Liver (tissue), 3 donors: ENCODE measurements around the gene DCLK2.

Source experiments
- ATF3 ChIP-seq: IDR thresholded peaks from 2 replicates; pipeline ENCODE4 v1.6.1; 2016; ENCODE audit warnings: antibody characterized with exemption
- CTCF ChIP-seq: fragments of 150-350 bp; IDR thresholded peaks from 2 replicates; pipeline ENCODE4 v1.5.1; 2017; ENCODE audit warnings: improper control_type of control experiment, low read depth, low read length; ENCODE audit not compliant: missing input control
- EGR1 ChIP-seq, 2 donors: IDR thresholded peaks; 2 replicates each; pipeline ENCODE4 v1.6.1; 2016 to 2018; ENCODE audit warnings: antibody characterized with exemption in 2 of 2, low read depth in 2 of 2
- HNF4A ChIP-seq, 2 donors: conservative IDR thresholded peaks; 2 replicates each; pipeline ENCODE4 v1.6.1; 2016; ENCODE audit warnings: antibody characterized with exemption in 2 of 2, mild to moderate bottlenecking in 2 of 2
- HNF4G ChIP-seq: IDR thresholded peaks from 2 replicates; pipeline ENCODE4 v1.6.1; 2016; ENCODE audit warnings: antibody characterized with exemption
- JUND ChIP-seq, 2 donors: IDR thresholded peaks; 2 replicates each; pipeline ENCODE4 v1.6.1; 2016; ENCODE audit warnings: antibody characterized with exemption in 2 of 2
- MAX ChIP-seq: IDR thresholded peaks from 2 replicates; pipeline ENCODE4 v1.6.1; 2016; ENCODE audit warnings: antibody characterized with exemption
- RAD21 ChIP-seq, 2 donors: IDR thresholded peaks; 2 replicates each; pipeline ENCODE4 v1.6.1; 2016; ENCODE audit warnings: antibody characterized with exemption in 2 of 2, mild to moderate bottlenecking in 2 of 2
- REST ChIP-seq: IDR thresholded peaks from 2 replicates; pipeline ENCODE4 v1.6.1; 2016; ENCODE audit warnings: antibody characterized with exemption, mild to moderate bottlenecking
- TAF1 ChIP-seq: conservative IDR thresholded peaks from 2 replicates; pipeline ENCODE4 v1.6.1; 2016; ENCODE audit warnings: antibody characterized with exemption, mild to moderate bottlenecking
- YY1 ChIP-seq: IDR thresholded peaks from 2 replicates; pipeline ENCODE4 v1.6.1; 2016; ENCODE audit warnings: antibody characterized with exemption, mild to moderate bottlenecking
- donor health status: healthy.
- donor health status: healthy.

DNA sequence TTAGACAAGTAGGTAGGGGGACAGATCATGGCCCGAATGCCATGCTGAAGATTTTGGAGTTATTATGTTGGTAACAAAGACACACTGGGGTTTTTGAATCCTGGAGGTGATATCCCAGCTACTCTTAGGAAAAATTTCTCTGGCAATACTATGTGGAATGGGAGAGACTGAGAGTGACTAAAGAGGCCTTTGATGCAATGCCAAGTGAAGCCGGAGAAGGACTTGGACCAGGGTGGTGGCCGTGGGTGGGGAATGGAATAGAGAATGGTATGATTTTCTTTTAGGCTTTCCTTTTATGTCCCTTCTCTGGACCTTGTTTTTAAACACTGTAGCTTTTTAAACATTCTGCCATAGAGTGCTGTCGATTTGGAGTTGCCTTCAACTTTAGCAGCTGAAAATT is 141.6 kb downstream of the DCLK2 start:
- TF ChIP-seq CTCF = no peak
- TF ChIP-seq REST = no peak
- no peak for TF ChIP-seq JUND (IDR thresholded peaks at IDR 0.05)
- no peak for TF ChIP-seq HNF4G
- TF ChIP-seq MAX = no peak
- no peak for TF ChIP-seq ATF3
- no peak for TF ChIP-seq RAD21 (IDR thresholded peaks at IDR 0.05)
- no peak for TF ChIP-seq YY1
- TF ChIP-seq TAF1 = no peak
- no peak for TF ChIP-seq HNF4A (conservative IDR thresholded peaks at IDR 0.05)
- no peak for TF ChIP-seq EGR1 (IDR thresholded peaks at IDR 0.05; ENCODE audit: low read depth in 2 of 2)
